ENCODE results near the gene NHLRC2.

DNA sequence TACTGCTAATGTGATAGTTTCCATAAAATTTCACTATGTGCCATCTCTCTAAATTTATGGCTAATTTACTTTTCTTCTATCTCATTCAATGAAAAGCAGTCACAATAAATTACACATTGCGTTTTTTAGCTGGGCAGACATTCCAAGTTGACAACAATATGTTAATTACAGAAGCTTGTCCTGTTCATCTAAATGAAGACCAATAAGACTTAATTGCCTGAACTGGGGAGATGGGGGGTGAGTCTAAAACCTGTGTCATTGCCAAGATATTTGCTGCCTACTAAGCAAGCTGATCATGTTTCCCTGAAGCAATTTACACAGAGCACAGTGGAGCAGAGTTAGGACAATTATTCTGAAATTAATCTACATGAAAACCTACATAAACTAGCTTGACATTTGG is 99.9 kb downstream of the NHLRC2 start:
- TF ChIP-seq, protein P1, sequence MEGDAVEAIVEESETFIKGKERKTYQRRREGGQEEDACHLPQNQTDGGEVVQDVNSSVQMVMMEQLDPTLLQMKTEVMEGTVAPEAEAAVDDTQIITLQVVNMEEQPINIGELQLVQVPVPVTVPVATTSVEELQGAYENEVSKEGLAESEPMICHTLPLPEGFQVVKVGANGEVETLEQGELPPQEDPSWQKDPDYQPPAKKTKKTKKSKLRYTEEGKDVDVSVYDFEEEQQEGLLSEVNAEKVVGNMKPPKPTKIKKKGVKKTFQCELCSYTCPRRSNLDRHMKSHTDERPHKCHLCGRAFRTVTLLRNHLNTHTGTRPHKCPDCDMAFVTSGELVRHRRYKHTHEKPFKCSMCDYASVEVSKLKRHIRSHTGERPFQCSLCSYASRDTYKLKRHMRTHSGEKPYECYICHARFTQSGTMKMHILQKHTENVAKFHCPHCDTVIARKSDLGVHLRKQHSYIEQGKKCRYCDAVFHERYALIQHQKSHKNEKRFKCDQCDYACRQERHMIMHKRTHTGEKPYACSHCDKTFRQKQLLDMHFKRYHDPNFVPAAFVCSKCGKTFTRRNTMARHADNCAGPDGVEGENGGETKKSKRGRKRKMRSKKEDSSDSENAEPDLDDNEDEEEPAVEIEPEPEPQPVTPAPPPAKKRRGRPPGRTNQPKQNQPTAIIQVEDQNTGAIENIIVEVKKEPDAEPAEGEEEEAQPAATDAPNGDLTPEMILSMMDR (IDR thresholded peaks at IDR 0.05 in 8 of 11, conservative IDR thresholded peaks at IDR 0.05 in 3 of 11) = no peak
- TF ChIP-seq POLR2A (IDR thresholded peaks at IDR 0.05) = no peak
- TF ChIP-seq POLR2AphosphoS5 (IDR thresholded peaks at IDR 0.05) = no peak
